ENCODE results near the gene ZDHHC11.
"Not testable (repeated sequence)": the region's sequence is repeated elsewhere in the genome, so short reads cannot be mapped to it uniquely, and the experiment has no call there.

DNA sequence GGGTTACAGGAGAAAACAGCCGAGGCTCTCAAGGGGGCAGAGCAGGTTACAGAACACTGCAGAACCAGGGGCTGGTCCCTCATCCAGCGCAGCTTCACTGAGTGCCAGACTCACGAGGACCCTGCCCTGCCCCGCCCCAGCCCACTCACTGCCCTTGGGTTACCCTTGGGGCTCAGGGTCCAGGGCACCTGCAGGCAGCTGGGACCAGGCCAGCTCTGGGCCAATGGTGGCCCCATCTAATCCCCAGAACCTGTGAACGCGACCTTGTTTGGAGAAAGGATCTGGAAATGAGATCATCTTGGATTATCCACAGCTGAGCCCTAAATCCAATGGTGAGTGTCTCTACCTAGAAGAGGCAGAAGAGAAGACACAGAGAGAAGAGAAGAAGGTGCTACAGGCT lies 72.4 kb downstream of the ZDHHC11 start:
- TF ChIP-seq, protein P1, sequence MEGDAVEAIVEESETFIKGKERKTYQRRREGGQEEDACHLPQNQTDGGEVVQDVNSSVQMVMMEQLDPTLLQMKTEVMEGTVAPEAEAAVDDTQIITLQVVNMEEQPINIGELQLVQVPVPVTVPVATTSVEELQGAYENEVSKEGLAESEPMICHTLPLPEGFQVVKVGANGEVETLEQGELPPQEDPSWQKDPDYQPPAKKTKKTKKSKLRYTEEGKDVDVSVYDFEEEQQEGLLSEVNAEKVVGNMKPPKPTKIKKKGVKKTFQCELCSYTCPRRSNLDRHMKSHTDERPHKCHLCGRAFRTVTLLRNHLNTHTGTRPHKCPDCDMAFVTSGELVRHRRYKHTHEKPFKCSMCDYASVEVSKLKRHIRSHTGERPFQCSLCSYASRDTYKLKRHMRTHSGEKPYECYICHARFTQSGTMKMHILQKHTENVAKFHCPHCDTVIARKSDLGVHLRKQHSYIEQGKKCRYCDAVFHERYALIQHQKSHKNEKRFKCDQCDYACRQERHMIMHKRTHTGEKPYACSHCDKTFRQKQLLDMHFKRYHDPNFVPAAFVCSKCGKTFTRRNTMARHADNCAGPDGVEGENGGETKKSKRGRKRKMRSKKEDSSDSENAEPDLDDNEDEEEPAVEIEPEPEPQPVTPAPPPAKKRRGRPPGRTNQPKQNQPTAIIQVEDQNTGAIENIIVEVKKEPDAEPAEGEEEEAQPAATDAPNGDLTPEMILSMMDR (IDR thresholded peaks at IDR 0.05; ENCODE audit: low read depth, low read length, poor library complexity, severe bottlenecking): not testable (repeated sequence)
- not testable (repeated sequence) for TF ChIP-seq EZH2phosphoT487 (IDR thresholded peaks at IDR 0.05; ENCODE audit: borderline replicate concordance, low read length)

Measured in DOHH2 (cell line).